Measurements from ENCODE around the gene PERCC1. TPM values are rescaled to one million over a fixed set of nuclear protein-coding genes. Genes with fewer than 3 reads are reported as not detected.
A peak's percentile ranks its signal among the peaks of the same experiment; 100 is the strongest.

The PERCC1 gene
- total RNA-seq, 1 donor from 2014 or later = not detected

- Mint-ChIP-seq H3K9me3 (no peaks in the 10 kb centered on the region), H3K4me3 (no peak overlapping the region), H3K27ac (no peak overlapping the region), H3K36me3 (peaks cover 6% of the 10 kb centered on the region), H3K4me1 (no peaks in the 10 kb centered on the region), H3K27me3 (ENCODE audit: low read depth) (no peaks in the 10 kb centered on the region)
- TF ChIP-seq CTCF (IDR thresholded peaks at IDR 0.05; ENCODE audit: unreplicated experiment) = no peak
- peak in 1 of 2 experiments; percentile 18 for DNase-seq (ENCODE audit: low spot score in 2 of 2, unreplicated experiment in 2 of 2)
Observed at GRCh38 chr16:1455190-1456171, 24.6 kb downstream of the PERCC1 start.

GRCh38 chr16:1456951-1457350 lies 26.1 kb downstream of the PERCC1 start:
- Mint-ChIP-seq H3K4me1 (peaks cover 3% of the 10 kb centered on the region), H3K9me3 (no peaks in the 10 kb centered on the region), H3K27me3 (ENCODE audit: low read depth) (no peaks in the 10 kb centered on the region), H3K4me3 (no peak overlapping the region), H3K36me3 (peaks cover 2% of the 10 kb centered on the region), H3K27ac (no peak overlapping the region)
- TF ChIP-seq CTCF (IDR thresholded peaks at IDR 0.05; ENCODE audit: unreplicated experiment) = no peak
- peak in 1 of 2 experiments; percentile 14 for DNase-seq (ENCODE audit: low spot score in 2 of 2, unreplicated experiment in 2 of 2)

- no peaks in the 10 kb centered on the region for H3K9me3 Mint-ChIP-seq
- H3K4me3 Mint-ChIP-seq = no peak overlapping the region
- TF ChIP-seq CTCF (IDR thresholded peaks at IDR 0.05; ENCODE audit: unreplicated experiment) = no peak
- DNase-seq (ENCODE audit: low spot score in 2 of 2, unreplicated experiment in 2 of 2) = peak in 1 of 2 experiments; percentile 15
- H3K27me3 Mint-ChIP-seq (ENCODE audit: low read depth) = no peaks in the 10 kb centered on the region
- H3K4me1 Mint-ChIP-seq = peaks cover 3% of the 10 kb centered on the region
- peaks cover 2% of the 10 kb centered on the region for H3K36me3 Mint-ChIP-seq
- no peak overlapping the region for H3K27ac Mint-ChIP-seq
Observed at GRCh38 chr16:1457489-1458245, 26.8 kb downstream of the PERCC1 start.

GRCh38 chr16:1458336-1458976 lies 27.6 kb downstream of the PERCC1 start:
- DNase-seq (ENCODE audit: low spot score in 2 of 2, unreplicated experiment in 2 of 2) = no peak
- Mint-ChIP-seq H3K9me3 (no peaks in the 10 kb centered on the region), H3K27ac (no peak overlapping the region), H3K27me3 (ENCODE audit: low read depth) (no peaks in the 10 kb centered on the region), H3K36me3 (peaks cover 2% of the 10 kb centered on the region), H3K4me3 (no peak overlapping the region), H3K4me1 (peaks cover 3% of the 10 kb centered on the region)
- no peak for TF ChIP-seq CTCF (IDR thresholded peaks at IDR 0.05; ENCODE audit: unreplicated experiment)

- DNase-seq (ENCODE audit: low spot score in 2 of 2, unreplicated experiment in 2 of 2) = peak in 1 of 2 experiments; percentile 12
- H3K9me3 Mint-ChIP-seq = no peaks in the 10 kb centered on the region
- H3K4me1 Mint-ChIP-seq = peaks cover 3% of the 10 kb centered on the region
- TF ChIP-seq CTCF (IDR thresholded peaks at IDR 0.05; ENCODE audit: unreplicated experiment) = no peak
- no peaks in the 10 kb centered on the region for H3K27me3 Mint-ChIP-seq (ENCODE audit: low read depth)
- H3K27ac Mint-ChIP-seq = peak overlapping the region; percentile 39
- H3K36me3 Mint-ChIP-seq = peaks cover 2% of the 10 kb centered on the region
- H3K4me3 Mint-ChIP-seq = no peak overlapping the region
Observed at GRCh38 chr16:1458977-1459341, 28.1 kb downstream of the PERCC1 start.
